H1 (cell line): Measurements from ENCODE around the gene CD44. TPM values are rescaled to one million over a fixed set of nuclear protein-coding genes. Genes with fewer than 3 reads are reported as not detected.

ENCODE experiments used
- CTCF ChIA-PET: fragments of 300-600 bp; sonication (Branson Sonifier 250); formaldehyde crosslinking; loops from one replicate; lab custom pipeline; 2021; ENCODE audit not compliant: partially characterized antibody; lab: Charles Lee
- POLR2A ChIA-PET: fragments of 300-600 bp; sonication (Branson Sonifier 250); formaldehyde crosslinking; loops from one replicate; lab custom pipeline; 2021; ENCODE audit warnings: inconsistent platforms; ENCODE audit not compliant: partially characterized antibody; lab: Charles Lee
- DNase-seq, 2 experiments: peaks; one replicate each; pipeline versions ENCODE4 v3.0.0 to v3.0.0-alpha.2; 2010 to 2022; ENCODE audit warnings: low spot score in 2 of 2, low read depth in 1 of 2, mixed read lengths in 1 of 2
- FAIRE-seq: peaks from 2 replicates; lab custom pipeline; 2011; peaks lifted over from hg19 to GRCh38; lab: Jason Lieb, UNC
- H2AFZ ChIP-seq: 2 replicates; pipeline ENCODE4 v1.8.1; 2012; ENCODE audit warnings: low read length, inconsistent platforms
- H2AK5ac ChIP-seq: 2 replicates; pipeline ENCODE4 v1.6.1; 2013; ENCODE audit warnings: low read depth, low read length
- H2BK120ac ChIP-seq: replicated peaks from 2 replicates; pipeline ENCODE3; 2013; ENCODE audit warnings: low read depth, low read length, inconsistent platforms
- H2BK12ac ChIP-seq: 2 replicates; pipeline ENCODE4 v1.6.1; 2013; ENCODE audit warnings: low read depth, low read length
- H2BK15ac ChIP-seq: 2 replicates; pipeline ENCODE4 v1.6.1; 2013; ENCODE audit warnings: low read length
- H2BK20ac ChIP-seq: 2 replicates; pipeline ENCODE4 v1.6.1; 2013; ENCODE audit warnings: low read length
- H2BK5ac ChIP-seq: 2 replicates; pipeline ENCODE4 v1.6.1; 2013; ENCODE audit warnings: low read depth, low read length
- H3K14ac ChIP-seq: 2 replicates; pipeline ENCODE4 v1.6.1; 2013; ENCODE audit warnings: inconsistent platforms; ENCODE audit not compliant: insufficient read length
- H3K18ac ChIP-seq: 2 replicates; pipeline ENCODE4 v1.6.1; 2013; ENCODE audit warnings: low read length; ENCODE audit errors: extremely low read depth
- H3K23ac ChIP-seq: 2 replicates; pipeline ENCODE4 v1.6.1; 2013; ENCODE audit warnings: inconsistent platforms; ENCODE audit not compliant: insufficient read length
- H3K23me2 ChIP-seq: 2 replicates; pipeline ENCODE4 v1.6.1; 2013; ENCODE audit warnings: low read depth, low read length
- H3K27ac ChIP-seq: 2 replicates; pipeline ENCODE4 v1.6.1; 2011; ENCODE audit warnings: low read depth, low read length, inconsistent platforms
- H3K27me3 ChIP-seq, 4 experiments: replicated peaks in 1 of 4; 1 replicate in 1 of 4; 2 replicates in 3 of 4; pipeline versions ENCODE4 v1.6.1 to v1.8.1; 2011 to 2013; ENCODE audit warnings: low read length in 3 of 4, mild to moderate bottlenecking in 3 of 4, inconsistent platforms in 2 of 4, mixed read lengths in 2 of 4, moderate library complexity in 1 of 4; ENCODE audit not compliant: control insufficient read depth in 3 of 4, insufficient read depth in 3 of 4; ENCODE audit errors: extremely low read depth in 1 of 4
- H3K36me3 ChIP-seq, 4 experiments: 2 replicates each; pipeline versions ENCODE4 v1.6.1 to v1.8.1; 2011 to 2013; ENCODE audit warnings: mild to moderate bottlenecking in 4 of 4, low read length in 3 of 4, moderate library complexity in 2 of 4, control low read depth in 1 of 4, inconsistent platforms in 1 of 4; ENCODE audit not compliant: insufficient read depth in 4 of 4, control insufficient read depth in 2 of 4
- H3K4ac ChIP-seq: replicated peaks from 2 replicates; pipeline ENCODE3; 2013; ENCODE audit warnings: low read length, low read depth, mixed read lengths, inconsistent platforms; ENCODE audit not compliant: insufficient read length
- H3K4me1 ChIP-seq, 4 experiments: replicated peaks in 1 of 4; 1 replicate in 1 of 4; 2 replicates in 3 of 4; pipeline versions ENCODE4 v1.6.1 to v1.8.1; 2011 to 2013; ENCODE audit warnings: low read length in 3 of 4, inconsistent platforms in 2 of 4, mixed read lengths in 1 of 4; ENCODE audit not compliant: insufficient read depth in 4 of 4, control insufficient read depth in 3 of 4
- H3K4me2 ChIP-seq, 2 experiments: 2 replicates each; pipeline versions ENCODE4 v1.6.1 to v1.8.1; 2011 to 2013; ENCODE audit warnings: low read depth in 2 of 2, low read length in 2 of 2, control low read depth in 1 of 2, inconsistent platforms in 1 of 2, mild to moderate bottlenecking in 1 of 2; ENCODE audit not compliant: insufficient read depth in 1 of 2
- H3K4me3 ChIP-seq, 4 experiments: fragments of 200-600, 300-600 bp in 1 of 4; sonication (generic), shearing (Covaris generic), sonication (Bioruptor Twin) in 1 of 4; 2 replicates each; pipeline versions ENCODE4 v1.5.1 to v1.8.1; 2011 to 2016; ENCODE audit warnings: low read length in 4 of 4, low read depth in 3 of 4, control low read depth in 2 of 4, inconsistent platforms in 2 of 4, mild to moderate bottlenecking in 2 of 4, mixed read lengths in 1 of 4, moderate library complexity in 1 of 4; ENCODE audit not compliant: insufficient read depth in 2 of 4; ENCODE audit errors: extremely low read depth in 1 of 4
- H3K56ac ChIP-seq: replicated peaks from 2 replicates; pipeline ENCODE3; 2013; ENCODE audit warnings: low read depth, mild to moderate bottlenecking, mixed read lengths, low read length, inconsistent platforms; ENCODE audit not compliant: insufficient read length
- H3K79me1 ChIP-seq: 2 replicates; pipeline ENCODE4 v1.6.1; 2013; ENCODE audit warnings: low read depth, low read length, control low read depth
- H3K79me2 ChIP-seq, 2 experiments: 2 replicates each; pipeline versions ENCODE4 v1.6.1 to v1.8.1; 2012 to 2013; ENCODE audit warnings: low read length in 2 of 2, mild to moderate bottlenecking in 2 of 2, inconsistent platforms in 1 of 2; ENCODE audit not compliant: insufficient read depth in 2 of 2, control insufficient read depth in 1 of 2
- H3K9ac ChIP-seq, 4 experiments: replicated peaks in 1 of 4; 1 replicate in 1 of 4; 2 replicates in 3 of 4; pipeline versions ENCODE4 v1.6.1 to v1.8.1; 2011 to 2013; ENCODE audit warnings: low read depth in 3 of 4, low read length in 3 of 4, control low read depth in 2 of 4, mild to moderate bottlenecking in 2 of 4, moderate library complexity in 2 of 4, inconsistent platforms in 1 of 4; ENCODE audit errors: extremely low read depth in 1 of 4
- H3K9me3 ChIP-seq, 2 experiments: 2 replicates each; pipeline versions ENCODE4 v1.6.1 to v1.8.1; 2012 to 2013; ENCODE audit warnings: mild to moderate bottlenecking in 2 of 2, moderate library complexity in 2 of 2, control low read depth in 1 of 2, inconsistent platforms in 1 of 2, low read depth in 1 of 2, low read length in 1 of 2, mixed read lengths in 1 of 2; ENCODE audit not compliant: insufficient read depth in 2 of 2
- H4K20me1 ChIP-seq, 2 experiments: replicated peaks in 1 of 2; 2 replicates each; pipeline versions ENCODE3 to v1.8.1; 2011 to 2013; ENCODE audit warnings: inconsistent platforms in 2 of 2, low read length in 2 of 2, mild to moderate bottlenecking in 1 of 2; ENCODE audit not compliant: insufficient read depth in 2 of 2, control insufficient read depth in 1 of 2
- H4K5ac ChIP-seq: 2 replicates; pipeline ENCODE4 v1.6.1; 2013; ENCODE audit warnings: low read length, low read depth, mixed read lengths, inconsistent platforms; ENCODE audit not compliant: insufficient read length
- H4K8ac ChIP-seq: 2 replicates; pipeline ENCODE4 v1.8.0; 2013; ENCODE audit warnings: mild to moderate bottlenecking, moderate library complexity, low read length, inconsistent platforms; ENCODE audit not compliant: insufficient read depth; ENCODE audit errors: extremely low read depth
- H4K91ac ChIP-seq: replicated peaks from 2 replicates; pipeline ENCODE3; 2013; ENCODE audit warnings: low read length, mixed read lengths, inconsistent platforms; ENCODE audit not compliant: insufficient read length
- CBX5 ChIP-seq: fragments of 300-800, 300-1000 bp; sonication (generic); IDR thresholded peaks from 2 replicates; pipeline ENCODE4 v1.7.1; 2016; ENCODE audit warnings: antibody characterized with exemption, low read length, low read depth
- CHD2 ChIP-seq: IDR thresholded peaks from 2 replicates; pipeline ENCODE4 v1.6.1; 2012; ENCODE audit warnings: low read length, improper control_type of control experiment
- EGR1 ChIP-seq: IDR thresholded peaks from 2 replicates; pipeline ENCODE4 v1.6.1; 2011; ENCODE audit warnings: low read depth, low read length, borderline replicate concordance
- WGBS, 2 experiments: shearing (Covaris generic) in 1 of 2; methylation state at CpG; one replicate each; pipeline versions ENCODE4 v1.1.6 to v1.1.7; 2013 to 2015; ENCODE audit warnings: low lambda C conversion rate in 2 of 2, mixed read lengths in 2 of 2, inconsistent platforms in 1 of 2, low coverage in 1 of 2, missing lambda C conversion rate in 1 of 2; ENCODE audit not compliant: insufficient replicate concordance in 2 of 2, insufficient coverage in 1 of 2, insufficient read length in 1 of 2; ENCODE audit errors: extremely low coverage in 1 of 2, missing lambda C conversion rate in 1 of 2; 5-methylcytosine and 5-hydroxymethylcytosine counted together
- polyA plus RNA-seq, 7 experiments: library from polyadenylated mRNA; depleted of rRNA in 3 of 7; stranded (reverse) in 5 of 7; unstranded in 2 of 7; fragments of >200 nt in 5 of 7; fragments of 200-250 nt in 2 of 7; gene quantifications; 1 replicate in 5 of 7; 2 replicates in 1 of 7; 4 replicates in 1 of 7; pipeline versions ENCODE4 v1.2.1 to v1.2.3, GENCODE V29; 2011 to 2013; ENCODE audit warnings: missing spikeins in 2 of 7, mixed read lengths in 2 of 7
- total RNA-seq: library from RNA; stranded (reverse); fragmentation: NEBNext Ultra II Directional; extraction: Animal tissue kit (Norgen Biotek cat#: 25700); gene quantifications from 2 replicates; pipeline ENCODE4 v1.2.1, GENCODE V29; 2021

Gene CD44
- total and polyA plus RNA-seq, 2 of the 8 experiments (the other 6 are each of a cell fraction or from before 2014, with no cell fraction given): 11.8 to 13.7 TPM

DNA sequence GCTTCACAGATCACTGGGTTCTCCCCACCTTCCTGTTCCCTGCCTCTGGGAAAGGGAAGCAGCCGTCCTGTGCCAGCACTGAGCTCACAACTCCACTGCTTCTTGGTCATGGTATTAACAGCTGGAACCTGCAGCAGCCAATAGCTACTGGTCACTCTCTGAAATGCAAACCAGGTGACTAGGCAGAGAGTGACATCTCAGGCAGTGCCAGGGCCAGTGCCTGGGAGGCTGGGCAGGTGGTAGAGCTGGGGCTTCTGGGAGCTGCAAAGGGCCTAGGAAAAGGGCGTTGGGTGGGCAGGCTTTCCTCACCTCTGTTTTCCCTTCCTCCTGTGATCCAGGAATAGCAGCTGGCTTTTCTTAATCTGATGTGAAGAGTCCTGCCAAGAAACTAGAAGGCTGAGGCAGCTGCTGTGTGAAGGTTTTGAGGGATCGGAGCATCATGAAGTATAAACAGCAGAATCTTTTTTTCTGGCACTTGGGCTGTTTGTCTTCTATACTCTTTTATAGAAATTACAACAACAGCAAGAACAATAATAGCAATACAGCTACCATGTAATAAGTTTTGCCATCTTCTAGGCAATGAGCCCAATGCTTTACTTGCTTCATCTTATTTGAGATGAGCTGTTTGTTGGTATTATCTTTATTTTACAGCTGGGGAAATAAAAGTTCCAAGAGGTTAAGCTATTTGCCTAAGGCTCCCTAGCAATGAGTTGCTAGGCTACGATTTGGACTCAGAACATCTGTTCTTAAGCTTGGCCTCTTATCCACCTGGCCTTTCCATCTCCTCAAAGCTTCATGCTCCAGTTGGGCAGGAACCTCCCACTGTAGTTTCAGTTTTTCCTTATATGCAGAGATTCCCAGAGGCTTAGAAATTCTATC, 22.0 kb upstream of the CD44 start:
- Histone ChIP-seq H3K18ac (no peak overlapping the region), H2BK120ac (no peak overlapping the region), H3K4me2 (no peak overlapping the region), H3K4me3 (no peak overlapping the region), H2BK15ac (no peak overlapping the region), H2AK5ac (no peak overlapping the region), H2BK20ac (no peak overlapping the region), H2BK5ac (no peak overlapping the region), H3K4ac (no peak overlapping the region), H4K8ac (no peak overlapping the region), H3K27ac (no peak overlapping the region), H3K23ac (no peak overlapping the region), H2AFZ (no peak overlapping the region), H4K91ac (no peak overlapping the region), H3K9ac (no peak overlapping the region), H3K56ac (no peak overlapping the region), H4K20me1 (no peaks in the 10 kb centered on the region), H2BK12ac (no peak overlapping the region), H3K9me3 (no peaks in the 10 kb centered on the region), H3K23me2 (no peaks in the 10 kb centered on the region), H3K79me2 (no peaks in the 10 kb centered on the region), H3K79me1 (no peaks in the 10 kb centered on the region), H3K14ac (no peak overlapping the region), H3K27me3 (no peaks in the 10 kb centered on the region), H3K36me3 (no peaks in the 10 kb centered on the region), H4K5ac (no peak overlapping the region), H3K4me1 (peaks cover 0 to 3% (median 0%) of the 10 kb centered on the region in 4 experiments; a peak in 2 of 7 replicates)
- CTCF ChIA-PET: interaction anchor here (0.6 to 1.3 kb wide), 5 partner anchors 8 to 190 kb away, joined by 3 read pairs; no protein-coding TSS in a partner anchor
- FAIRE-seq: no peak
- no peak for DNase-seq
- POLR2A ChIA-PET: no interaction called here
- WGBS, 2 experiments: 92% methylated on average over 3 of the region's 4 CpGs; no CpG with 5 or more reads in 1 of the 2 experiments
- TF ChIP-seq EGR1: no peak
- no peak for TF ChIP-seq CBX5
- no peak for TF ChIP-seq CHD2
